ENCODE measurements around the gene SERPIND1.

SERPIND1 gene

DNA sequence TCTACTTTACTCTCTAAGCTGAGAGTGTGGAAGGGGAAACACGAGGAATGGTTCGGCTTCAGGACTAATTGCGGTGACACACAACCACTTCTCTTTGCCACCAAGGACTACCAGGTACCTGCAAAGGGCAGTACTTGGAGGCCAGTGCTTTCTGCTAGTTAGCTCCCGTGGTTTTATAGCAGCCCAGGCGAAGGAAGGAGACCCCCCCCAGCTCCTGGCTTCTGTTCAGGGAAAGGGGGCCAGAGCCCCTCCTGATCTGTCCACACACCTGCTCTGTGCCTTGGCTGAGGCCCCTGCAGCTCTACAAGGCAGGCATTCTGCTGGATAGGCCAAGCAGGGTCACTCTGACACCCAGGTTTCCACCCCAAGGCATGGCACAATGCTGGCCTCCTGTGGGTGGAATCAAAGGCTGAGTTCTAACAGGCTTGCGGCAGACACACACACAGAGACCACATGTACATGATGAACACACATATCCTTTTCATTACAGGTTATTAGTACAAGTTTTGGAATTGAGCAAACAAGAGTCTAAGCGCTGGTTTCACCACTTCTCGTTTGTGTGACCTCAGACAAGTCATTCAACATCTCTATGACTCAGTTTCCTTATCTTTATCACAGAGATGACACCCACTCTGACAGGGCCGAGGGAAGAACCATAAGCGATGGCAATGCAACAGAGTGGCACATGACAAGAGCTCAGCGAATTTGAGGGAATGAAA, 7.5 kb downstream of the SERPIND1 start:
- Histone ChIP-seq H3K27me3 (replicated peaks; ENCODE audit: insufficient read depth, low read length) (no peaks in the 10 kb centered on the region), H2AFZ (ENCODE audit: low read length) (no peak overlapping the region), H3K4me2 (ENCODE audit: low read depth, low read length) (no peak overlapping the region), H3K36me3 (replicated peaks; ENCODE audit: insufficient read depth, low read length) (no peaks in the 10 kb centered on the region), H3K9ac (ENCODE audit: low read length) (no peak overlapping the region), H3K9me3 (replicated peaks; ENCODE audit: insufficient read depth, low read length) (no peaks in the 10 kb centered on the region), H3K4me3 (ENCODE audit: low read length) (no peak overlapping the region), H3K79me2 (ENCODE audit: low read length) (no peaks in the 10 kb centered on the region), H3K9me2 (replicated peaks; ENCODE audit: insufficient read depth, low read length) (no peaks in the 10 kb centered on the region), H4K20me1 (ENCODE audit: insufficient read depth, low read length) (no peaks in the 10 kb centered on the region), H3K27ac (ENCODE audit: low read length) (no peak overlapping the region), H3K4me1 (ENCODE audit: low read length) (no peaks in the 10 kb centered on the region), H3F3A (ENCODE audit: insufficient read depth, low read length) (no peaks in the 10 kb centered on the region)
- no peak for TF ChIP-seq EZH2 (optimal IDR thresholded peaks at IDR 0.05; ENCODE audit: low read depth, low read length)
- no peak for TF ChIP-seq EZH2phosphoT487 (IDR thresholded peaks at IDR 0.05; ENCODE audit: low read length)
- TF ChIP-seq CTCF (IDR thresholded peaks at IDR 0.05; ENCODE audit: low read length), result no peak
- no peak for DNase-seq

DNA sequence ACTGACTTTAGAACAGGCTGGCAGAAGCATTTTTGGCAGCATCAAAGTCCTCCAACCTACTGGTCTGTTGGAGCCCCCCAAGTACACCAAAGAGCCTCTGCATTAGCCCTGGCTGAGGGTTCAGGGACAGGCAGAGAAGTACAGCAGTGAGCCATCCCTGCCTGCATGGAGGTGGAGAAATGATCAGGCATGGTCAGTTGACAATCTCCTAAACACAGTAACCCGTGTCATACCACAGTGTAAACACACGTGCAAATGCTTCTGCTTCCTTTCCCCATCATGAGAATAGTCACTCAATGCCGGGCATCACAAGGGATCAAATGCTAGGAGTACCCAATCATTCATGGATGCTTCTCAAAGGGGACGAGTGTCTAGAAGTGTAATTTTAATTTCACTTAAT, 8.2 kb downstream of the SERPIND1 start:
- no peak for DNase-seq
- TF ChIP-seq CTCF (IDR thresholded peaks at IDR 0.05; ENCODE audit: low read length), result no peak
- TF ChIP-seq EZH2 (optimal IDR thresholded peaks at IDR 0.05; ENCODE audit: low read depth, low read length), result no peak
- TF ChIP-seq EZH2phosphoT487 (IDR thresholded peaks at IDR 0.05; ENCODE audit: low read length), result no peak
- no peaks in the 10 kb centered on the region for H3K36me3 ChIP-seq (replicated peaks; ENCODE audit: insufficient read depth, low read length)
- no peak overlapping the region for H2AFZ ChIP-seq (ENCODE audit: low read length)
- H3K4me2 ChIP-seq (ENCODE audit: low read depth, low read length), result no peak overlapping the region
- no peak overlapping the region for H3K4me3 ChIP-seq (ENCODE audit: low read length)
- no peaks in the 10 kb centered on the region for H3K79me2 ChIP-seq (ENCODE audit: low read length)
- no peak overlapping the region for H3K27ac ChIP-seq (ENCODE audit: low read length)
- H3F3A ChIP-seq (ENCODE audit: insufficient read depth, low read length), result no peaks in the 10 kb centered on the region
- no peaks in the 10 kb centered on the region for H4K20me1 ChIP-seq (ENCODE audit: insufficient read depth, low read length)
- no peaks in the 10 kb centered on the region for H3K9me2 ChIP-seq (replicated peaks; ENCODE audit: insufficient read depth, low read length)
- no peaks in the 10 kb centered on the region for H3K9me3 ChIP-seq (replicated peaks; ENCODE audit: insufficient read depth, low read length)
- H3K4me1 ChIP-seq (ENCODE audit: low read length), result no peaks in the 10 kb centered on the region
- H3K9ac ChIP-seq (ENCODE audit: low read length), result no peak overlapping the region
- no peaks in the 10 kb centered on the region for H3K27me3 ChIP-seq (replicated peaks; ENCODE audit: insufficient read depth, low read length)

DNA sequence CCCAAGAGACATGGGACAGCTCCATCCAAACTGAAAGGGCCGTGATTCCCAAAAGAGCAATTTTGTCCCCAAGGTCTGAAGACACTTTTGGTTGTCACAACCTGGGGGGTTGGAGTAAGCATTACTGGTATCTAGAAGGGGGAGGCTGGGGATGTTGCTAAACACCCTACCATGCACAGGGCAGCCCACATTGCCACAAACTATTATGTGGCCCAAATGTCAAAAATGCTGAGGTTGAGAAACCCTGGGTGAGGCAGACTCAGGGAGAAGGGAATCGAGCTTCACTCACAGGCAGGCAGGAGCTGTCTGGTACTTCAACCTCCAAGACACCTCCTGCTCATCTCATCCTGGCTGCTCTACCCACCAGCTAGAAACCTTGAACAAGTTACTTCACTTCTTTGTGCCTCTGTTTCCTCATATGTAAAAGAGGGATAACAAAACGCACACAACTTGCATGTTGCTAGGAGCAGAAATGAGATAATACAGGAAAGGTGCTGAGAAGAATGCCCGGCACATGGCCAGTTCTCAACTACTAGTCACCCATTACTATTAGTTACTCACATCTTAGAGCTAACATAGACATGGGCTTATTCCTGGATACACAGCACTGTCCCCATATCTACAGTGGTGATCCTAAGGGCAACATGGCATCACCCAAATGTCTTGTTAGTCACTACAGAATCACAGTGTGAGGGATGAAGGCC, 8.8 kb downstream of the SERPIND1 start:
- H3K9me2 ChIP-seq (replicated peaks; ENCODE audit: insufficient read depth, low read length), result no peaks in the 10 kb centered on the region
- H4K20me1 ChIP-seq (ENCODE audit: insufficient read depth, low read length), result no peaks in the 10 kb centered on the region
- no peak overlapping the region for H2AFZ ChIP-seq (ENCODE audit: low read length)
- H3K36me3 ChIP-seq (replicated peaks; ENCODE audit: insufficient read depth, low read length), result no peaks in the 10 kb centered on the region
- TF ChIP-seq CTCF (IDR thresholded peaks at IDR 0.05; ENCODE audit: low read length) (no peak), EZH2phosphoT487 (IDR thresholded peaks at IDR 0.05; ENCODE audit: low read length) (no peak)
- H3K9ac ChIP-seq (ENCODE audit: low read length), result no peak overlapping the region
- H3K4me1 ChIP-seq (ENCODE audit: low read length), result no peaks in the 10 kb centered on the region
- no peaks in the 10 kb centered on the region for H3K27me3 ChIP-seq (replicated peaks; ENCODE audit: insufficient read depth, low read length)
- no peak overlapping the region for H3K4me2 ChIP-seq (ENCODE audit: low read depth, low read length)
- no peaks in the 10 kb centered on the region for H3K9me3 ChIP-seq (replicated peaks; ENCODE audit: insufficient read depth, low read length)
- no peaks in the 10 kb centered on the region for H3F3A ChIP-seq (ENCODE audit: insufficient read depth, low read length)
- no peaks in the 10 kb centered on the region for H3K79me2 ChIP-seq (ENCODE audit: low read length)
- no peak overlapping the region for H3K4me3 ChIP-seq (ENCODE audit: low read length)
- H3K27ac ChIP-seq (ENCODE audit: low read length), result no peak overlapping the region
- DNase-seq, result no peak
